HG03108 (cell line): ENCODE data around the gene CORO6.
A peak's percentile ranks its signal among the peaks of the same experiment; 100 is the strongest.

Source experiments
- ATAC-seq: cut with Tn5 transposase; IDR thresholded peaks from one replicate; pipeline ENCODE4 v1.9.1; 2021; ENCODE audit warnings: moderate library complexity; ENCODE audit not compliant: unreplicated experiment

CORO6 gene

DNA sequence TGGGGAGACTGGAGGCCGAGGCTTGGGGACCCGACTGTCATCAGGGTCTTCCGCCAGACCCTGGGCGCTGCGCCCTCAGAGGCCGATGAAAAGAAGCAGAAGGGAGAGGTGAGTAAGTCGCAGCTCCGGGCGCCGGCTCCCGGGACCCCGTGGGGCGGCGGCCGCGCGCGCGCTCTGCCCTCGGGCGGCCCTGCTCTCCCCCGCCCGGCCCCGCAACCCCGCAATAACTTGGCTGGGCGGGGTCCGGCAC, 55.5 kb downstream of the CORO6 start:
- peak; percentile 7 for ATAC-seq

DNA sequence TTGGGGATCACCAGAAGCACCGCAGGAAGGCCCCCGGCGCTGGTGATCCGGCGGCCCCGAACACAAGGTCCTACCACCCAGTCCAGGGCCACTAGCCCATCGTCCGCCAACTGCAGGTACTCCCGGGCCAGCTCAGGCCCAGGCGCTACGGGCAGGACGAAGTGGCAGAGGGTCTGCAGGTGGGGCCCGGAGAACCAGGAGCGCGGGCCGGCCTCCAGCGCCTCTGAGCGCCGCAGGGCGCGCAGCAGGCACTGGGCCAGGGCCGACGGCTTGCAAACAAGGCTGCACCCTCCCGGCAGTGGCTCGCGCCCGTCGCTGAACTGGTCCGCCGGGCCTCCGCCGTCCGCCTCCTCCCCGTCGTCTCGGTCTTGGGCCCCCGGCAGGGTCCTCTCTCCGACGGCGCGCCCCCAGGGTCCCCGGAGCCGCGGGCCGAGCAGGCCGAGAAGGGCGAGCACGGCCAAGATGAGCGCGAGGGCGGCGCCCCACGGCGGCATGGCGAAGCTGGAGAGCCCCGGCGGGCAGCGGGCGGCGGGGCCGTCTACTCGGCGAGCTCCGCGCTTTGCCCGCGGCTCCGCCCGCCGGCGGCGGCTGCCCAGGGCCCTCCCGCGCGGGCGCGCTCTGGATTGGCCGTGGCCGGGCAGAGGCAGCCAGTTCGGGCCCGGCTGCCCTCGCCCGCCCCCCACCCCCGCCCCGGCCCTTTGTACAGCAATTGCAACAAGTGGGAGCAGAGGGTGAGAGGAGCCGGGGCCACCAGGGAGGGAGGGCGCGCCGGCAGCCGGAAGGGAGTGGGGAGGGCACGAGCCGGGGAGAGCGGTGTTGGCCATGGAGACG, 56.0 kb downstream of the CORO6 start, which contains the start of gene ABHD15:
ABHD15 (minus strand) TSS at position 565 of the 831 bp plus-strand sequence; CDS start at position 494, 71 bp downstream.
- ATAC-seq = peak; percentile 21

DNA sequence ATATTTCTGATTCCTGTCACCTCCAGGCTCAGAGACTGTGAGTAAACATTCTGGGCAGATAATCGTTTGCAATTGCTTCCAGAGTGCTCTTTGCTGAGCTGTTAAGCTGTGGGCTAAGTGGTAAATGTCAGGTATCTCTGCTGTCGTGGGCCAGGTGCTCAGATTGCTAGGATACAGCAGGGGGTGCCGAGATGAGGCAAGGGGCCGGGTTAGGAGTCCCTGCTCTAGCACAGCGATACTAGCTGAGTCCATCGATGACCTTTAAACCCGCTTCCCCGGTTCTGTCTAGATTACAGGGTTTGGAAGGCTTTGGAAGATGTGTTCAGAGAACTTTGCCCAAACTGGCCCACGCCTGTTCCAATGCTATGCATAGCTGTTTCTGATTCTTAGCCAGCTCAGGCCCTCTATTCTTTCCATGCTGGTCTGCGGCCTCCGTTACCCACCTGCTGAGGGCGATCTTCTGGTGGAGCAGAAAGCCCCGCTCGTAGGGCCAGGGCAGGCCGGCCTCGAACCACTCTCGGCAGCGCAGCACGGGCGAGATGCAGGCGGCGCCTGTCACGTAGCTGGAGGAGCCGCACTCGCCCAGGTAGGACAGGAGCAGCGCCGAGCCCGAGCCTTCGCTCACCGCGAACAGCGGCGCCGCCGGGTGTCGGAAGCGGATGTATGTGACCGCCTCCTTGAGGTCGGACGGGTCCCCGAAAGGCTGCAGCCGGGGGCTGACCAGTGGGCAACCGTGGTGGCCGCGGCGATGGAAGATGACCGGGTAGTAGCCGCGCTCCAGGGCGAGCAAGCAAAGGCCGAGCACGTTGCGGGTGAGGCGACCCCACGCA, 56.9 kb downstream of the CORO6 start:
- peak; percentile 10 for ATAC-seq
